NCI-H526 treated with DMSO at 0.1 percent for 48 hours (cell line): ENCODE measurements around the gene IL2RG.

Source experiments
- DNase-seq: peaks from one replicate; lab custom pipeline; 2025; lab: John Stamatoyannopoulos, UW

Gene IL2RG

DNA sequence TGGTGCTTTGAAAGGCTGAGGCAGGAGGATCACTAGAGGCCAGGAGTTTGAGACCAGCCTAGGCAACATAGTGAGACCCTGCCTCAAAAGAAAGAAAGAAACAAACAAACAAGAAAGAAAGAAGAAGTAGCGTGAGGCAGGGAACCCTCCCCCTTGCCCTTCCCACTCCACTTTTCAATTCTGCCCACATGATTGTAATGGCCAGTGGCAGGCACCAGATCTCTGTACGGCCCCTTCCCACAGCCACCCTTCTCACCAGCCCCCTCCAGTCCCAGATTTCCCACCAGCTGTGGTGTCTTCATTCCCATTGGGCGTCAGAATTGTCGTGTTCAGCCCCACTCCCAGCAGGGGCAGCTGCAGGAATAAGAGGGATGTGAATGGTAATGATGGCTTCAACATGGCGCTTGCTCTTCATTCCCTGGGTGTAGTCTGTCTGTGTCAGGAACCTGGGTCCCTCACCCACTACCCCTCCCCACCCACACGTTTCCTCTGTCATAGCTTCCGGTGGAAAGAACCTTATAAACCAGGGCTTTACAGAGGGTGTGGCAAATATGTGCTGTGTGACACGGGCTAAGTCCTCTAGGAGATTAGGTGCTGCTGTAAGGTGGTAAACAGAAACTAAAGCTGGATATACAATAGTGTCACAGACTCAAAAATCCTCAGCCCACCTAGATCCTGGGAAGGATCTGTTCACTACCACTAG, at the start of gene IL2RG:
IL2RG (minus strand) TSS at position 437 of the 703 bp plus-strand sequence; CDS start at position 399, 38 bp downstream.
- no peak for DNase-seq

DNA sequence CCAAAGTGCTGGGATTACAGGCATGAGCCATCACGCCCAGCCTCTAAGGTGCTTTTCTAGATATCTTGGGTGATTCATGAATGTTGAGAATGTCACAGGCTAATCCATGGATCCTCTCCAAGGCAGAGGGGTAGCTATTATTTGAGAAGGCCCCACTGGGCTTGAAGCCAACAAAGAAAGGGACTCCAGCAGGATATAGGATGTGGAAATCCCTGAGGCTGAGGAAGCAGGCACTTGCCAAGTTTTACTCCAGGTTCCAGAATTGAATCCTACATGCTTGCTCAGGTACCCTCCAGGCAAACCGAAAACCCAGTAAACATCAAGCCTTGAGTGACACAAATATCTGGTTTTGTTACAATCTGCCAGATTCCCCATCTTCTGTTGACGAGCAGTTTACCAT, 49.1 kb upstream of the IL2RG start:
- no peak for DNase-seq

DNA sequence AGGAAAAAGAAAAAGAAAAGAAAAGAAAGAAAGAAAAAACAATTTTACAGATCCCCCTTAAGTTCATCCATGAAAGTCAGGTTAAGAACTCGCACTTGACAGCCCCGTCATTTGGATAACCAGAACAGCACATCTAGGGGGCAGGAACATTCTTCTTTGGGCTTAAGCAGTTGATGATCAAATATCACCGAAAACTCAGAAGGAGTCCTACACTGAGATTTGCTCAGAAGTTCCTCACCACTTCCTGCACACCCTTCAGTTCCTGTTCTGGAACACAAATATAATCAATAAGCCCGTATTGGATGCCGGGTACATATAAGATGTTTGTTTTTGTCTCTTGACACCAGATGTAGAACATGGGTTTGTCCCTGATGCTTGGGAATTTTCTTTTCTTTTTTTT, 48.0 kb upstream of the IL2RG start:
- no peak for DNase-seq

DNA sequence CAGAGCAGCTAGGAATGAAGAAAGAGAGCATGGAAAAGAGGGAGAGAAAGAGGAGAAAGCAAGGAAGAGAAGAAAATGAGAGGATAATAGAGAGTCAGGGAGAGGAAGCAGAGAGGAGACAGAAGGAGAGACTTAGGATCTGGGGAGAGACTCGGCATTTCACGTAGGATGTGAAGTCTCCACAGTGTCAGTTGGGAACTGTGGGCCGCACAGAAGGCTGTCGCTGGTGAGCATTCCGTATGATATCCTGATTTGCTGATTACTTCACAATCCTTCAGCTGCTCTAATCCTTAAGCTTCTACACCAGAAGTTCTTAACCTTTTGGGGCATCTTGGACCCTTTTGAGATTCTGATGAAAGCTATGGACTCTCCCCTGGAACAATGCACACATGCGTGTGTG, 47.2 kb upstream of the IL2RG start:
- no peak for DNase-seq

DNA sequence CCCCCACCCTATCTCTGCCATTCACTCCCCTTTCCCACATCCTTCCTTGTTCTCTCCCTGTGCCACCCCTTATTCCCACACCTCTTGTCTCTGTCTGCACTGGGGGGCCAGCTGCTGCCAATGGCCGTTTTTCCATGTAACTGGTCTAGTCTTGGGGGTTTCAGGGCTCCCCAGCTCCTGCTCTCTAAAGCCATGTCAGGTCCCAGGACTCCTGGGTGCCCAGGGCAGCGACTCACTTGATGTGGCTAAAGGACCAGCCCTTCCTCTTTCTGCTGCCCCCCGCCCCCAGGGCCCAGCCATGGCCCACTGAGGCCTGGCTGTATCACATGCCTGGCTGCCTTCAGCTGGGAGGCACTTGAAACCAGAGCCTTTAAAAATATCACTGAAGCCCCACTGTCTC, 43.3 kb upstream of the IL2RG start:
- no peak for DNase-seq

DNA sequence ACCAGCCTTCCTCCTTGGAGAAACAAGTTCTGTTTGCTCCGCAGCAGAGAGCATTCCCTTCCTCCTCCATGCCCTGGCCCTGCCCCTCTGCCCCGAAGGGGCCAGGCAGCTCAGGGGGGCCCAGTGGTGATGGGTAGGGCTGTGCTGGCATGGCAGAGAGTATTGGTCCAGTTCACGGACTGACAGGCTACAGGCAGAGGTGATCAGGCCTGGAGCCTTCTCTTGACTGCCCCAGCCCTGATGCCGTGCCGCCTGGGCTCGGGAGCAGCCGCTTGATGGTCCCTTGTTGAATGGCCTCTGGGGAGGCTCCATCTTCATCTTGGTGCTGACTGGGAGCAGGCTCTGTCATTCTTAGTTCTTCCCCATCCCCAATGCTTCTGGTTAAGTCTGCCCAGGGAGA, 42.8 kb upstream of the IL2RG start:
- no peak for DNase-seq

DNA sequence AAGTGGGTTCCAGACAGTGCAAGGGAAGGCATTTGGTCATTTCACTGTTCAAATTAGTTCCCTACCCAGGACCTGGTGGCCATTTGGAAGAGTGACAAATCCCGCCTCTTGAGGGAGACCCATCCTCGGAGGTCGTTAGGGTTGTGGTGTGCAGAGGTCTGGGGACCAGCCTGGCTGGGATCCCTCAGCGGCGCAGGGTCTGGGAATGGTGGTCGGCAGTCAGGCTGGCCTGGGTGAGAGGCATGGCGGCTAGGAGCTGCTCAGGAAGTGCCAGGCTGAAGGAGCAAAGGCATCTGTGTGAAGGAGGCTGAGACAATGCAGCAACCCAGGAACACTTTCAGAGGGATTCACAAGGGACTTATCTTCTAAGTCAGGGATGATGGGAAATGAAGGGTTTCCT, 40.0 kb upstream of the IL2RG start:
- DNase-seq, result no peak

DNA sequence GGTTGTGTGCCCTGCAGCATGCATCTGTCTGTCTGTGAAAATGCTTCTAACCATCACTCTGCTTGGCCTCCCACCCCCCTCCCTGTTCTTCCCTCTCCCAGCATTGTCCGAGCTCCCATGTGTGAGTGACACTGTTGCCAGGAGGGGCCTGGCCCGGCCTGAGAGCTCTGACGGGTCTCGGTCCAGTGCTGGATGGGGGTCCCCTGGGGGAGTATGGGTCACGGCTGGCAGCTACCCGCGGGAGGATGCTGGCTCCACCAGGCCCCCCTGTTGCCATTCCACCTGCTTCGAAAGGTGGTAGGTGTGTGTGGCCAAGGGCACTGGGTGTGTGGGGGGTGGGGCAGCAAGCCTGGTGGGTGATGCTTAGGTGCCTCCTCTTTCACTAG, 36.9 kb upstream of the IL2RG start:
- DNase-seq, result no peak

DNA sequence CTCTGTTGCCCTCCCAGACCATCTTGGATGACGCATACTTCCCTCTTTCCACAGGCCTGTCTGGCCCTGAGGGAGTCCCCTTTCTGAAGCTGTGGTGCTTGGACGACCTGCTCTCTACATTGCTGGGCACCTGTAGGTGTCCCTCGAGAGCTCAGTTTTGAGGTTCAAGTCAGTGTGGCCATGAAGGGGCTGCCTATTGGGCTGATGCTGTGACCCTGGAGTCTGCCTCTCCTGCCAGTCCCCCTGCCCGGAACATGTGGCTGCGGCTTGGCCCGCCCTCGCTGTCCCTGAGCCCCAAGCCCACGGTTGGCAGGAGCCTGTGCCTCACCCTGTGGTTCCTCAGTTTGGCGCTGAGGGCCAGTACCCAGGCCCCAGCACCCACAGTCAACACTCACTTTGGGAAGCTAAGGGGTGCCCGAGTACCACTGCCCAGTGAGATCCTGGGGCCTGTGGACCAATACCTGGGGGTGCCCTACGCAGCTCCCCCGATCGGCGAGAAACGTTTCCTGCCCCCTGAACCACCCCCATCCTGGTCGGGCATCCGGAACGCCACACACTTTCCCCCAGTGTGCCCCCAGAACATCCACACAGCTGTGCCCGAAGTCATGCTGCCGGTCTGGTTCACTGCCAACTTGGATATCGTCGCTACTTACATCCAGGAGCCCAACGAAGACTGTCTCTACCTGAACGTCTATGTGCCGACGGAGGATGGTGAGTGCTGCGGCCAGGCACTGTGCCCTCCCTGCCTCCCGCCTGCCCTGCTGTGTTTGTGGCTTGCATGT, 36.3 kb upstream of the IL2RG start:
- DNase-seq, result no peak

DNA sequence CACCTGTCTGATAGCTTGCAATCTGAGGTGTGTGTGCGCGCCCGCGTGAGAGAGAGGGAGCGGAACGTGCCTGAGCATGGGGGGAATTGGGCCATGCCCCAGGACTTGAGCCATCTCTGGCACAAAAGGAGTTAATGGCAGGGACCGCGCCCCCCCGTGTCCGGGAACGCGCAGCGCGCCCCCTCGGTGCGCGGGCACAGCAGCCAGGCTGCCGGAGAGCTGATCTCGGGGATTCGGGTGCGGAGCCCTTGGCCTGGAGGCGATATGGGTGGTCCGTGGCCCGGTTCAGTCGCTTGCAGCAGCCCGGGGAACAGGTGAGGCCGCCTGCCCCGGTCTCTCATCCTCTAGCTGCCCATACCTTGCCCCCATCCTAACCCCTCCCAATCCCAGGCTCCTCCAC, 33.3 kb upstream of the IL2RG start, which contains the start of gene NLGN3:
NLGN3 (plus strand) TSS at position 191 of the 400 bp plus-strand sequence. CDS start 2,909 bp downstream, outside the sequence.
- no peak for DNase-seq

DNA sequence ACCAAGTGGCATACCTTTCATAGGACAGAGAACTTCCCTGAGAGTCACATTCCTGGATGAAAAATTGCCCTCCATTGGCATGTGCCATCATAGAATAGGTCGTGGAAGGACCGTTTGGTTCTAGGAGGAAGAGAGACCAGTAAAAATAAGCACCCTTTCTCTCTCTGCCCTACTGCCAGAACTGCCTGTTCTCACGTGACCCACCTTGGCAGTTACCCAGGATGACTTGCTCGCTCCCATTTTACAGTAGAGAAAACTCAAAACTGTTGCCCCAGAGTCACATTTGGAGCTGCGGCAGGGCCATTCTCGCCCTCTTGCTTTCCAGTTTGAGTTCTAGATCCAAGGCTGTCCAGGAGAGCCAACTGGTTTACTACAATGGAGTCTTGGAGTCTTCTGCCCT, 32.1 kb upstream of the IL2RG start:
- DNase-seq, result no peak

DNA sequence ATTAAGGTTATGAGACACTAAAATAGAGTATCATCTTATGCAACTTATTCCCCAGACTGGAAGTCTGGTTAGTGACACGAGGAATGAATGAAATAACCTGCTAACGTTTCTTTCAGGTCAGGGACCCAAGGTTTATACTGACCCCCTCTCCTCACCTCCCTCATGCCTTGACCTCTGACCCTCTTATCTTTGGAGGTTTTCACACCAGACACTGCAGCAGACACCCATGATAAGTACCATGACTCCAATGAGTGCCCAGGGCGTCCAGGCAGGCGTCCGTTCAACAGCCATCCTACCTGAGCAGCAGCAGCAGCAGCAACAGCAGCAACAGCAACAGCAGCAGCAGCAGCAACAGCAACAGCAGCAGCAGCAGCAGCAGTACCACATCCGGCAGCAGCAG, 29.1 kb upstream of the IL2RG start:
- DNase-seq, result no peak

DNA sequence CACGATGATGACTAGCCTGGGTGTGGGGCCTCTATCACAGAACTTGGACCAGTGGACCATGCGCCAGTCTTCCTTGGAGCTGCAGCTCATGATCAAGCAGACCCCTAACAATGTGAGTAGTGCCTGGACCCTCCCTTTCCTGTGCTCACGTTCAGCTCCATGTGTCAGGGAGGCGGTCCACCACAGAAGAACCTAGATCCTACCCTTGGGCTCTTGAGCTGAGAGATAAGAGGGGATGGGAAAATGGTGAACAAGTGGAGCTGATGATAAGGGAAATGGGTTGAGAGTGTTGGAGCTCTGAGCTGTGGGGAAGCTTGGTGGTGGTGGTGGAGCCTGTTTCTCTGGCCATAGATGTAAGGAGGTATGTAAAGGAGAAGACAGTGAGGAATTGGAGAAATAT, 20.1 kb upstream of the IL2RG start:
- DNase-seq, result no peak

DNA sequence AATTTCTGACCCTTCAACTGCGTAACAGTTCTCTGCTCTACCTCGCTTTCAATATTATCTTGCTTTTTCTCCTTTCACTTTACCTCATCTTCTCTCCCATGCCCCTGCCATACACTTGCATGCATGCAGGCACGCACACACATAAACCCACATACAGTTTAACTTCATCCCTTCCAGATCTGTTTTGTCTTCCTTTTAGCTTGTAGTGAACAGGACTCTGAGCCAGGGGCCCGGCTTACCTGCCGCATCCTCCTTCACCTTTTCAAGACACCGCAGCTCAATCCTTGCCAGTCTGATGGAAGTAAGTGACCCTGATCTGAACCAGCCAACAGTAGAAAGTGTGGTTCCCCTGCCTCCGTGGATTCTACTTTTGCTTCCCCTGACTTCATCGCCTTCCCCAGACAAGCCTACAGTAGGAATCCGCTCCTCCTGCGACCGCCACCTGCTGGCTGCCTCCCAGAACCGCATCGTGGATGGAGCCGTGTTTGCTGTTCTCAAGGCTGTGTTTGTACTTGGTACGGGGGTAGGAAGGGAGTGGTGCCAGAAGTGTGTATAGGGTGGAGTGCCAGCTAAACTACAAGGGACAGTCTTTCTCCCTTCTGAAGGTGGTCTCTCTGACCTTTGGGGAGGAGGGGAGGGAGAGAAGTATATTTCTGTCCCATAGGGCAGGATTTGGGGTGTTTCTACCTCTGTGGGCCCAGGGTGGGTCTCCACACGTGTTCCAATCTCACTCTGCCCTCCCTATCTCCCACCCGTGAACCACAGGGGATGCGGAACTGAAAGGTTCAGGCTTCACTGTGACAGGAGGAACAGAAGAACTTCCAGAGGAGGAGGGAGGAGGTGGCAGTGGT, 17.8 kb upstream of the IL2RG start:
- DNase-seq, result peak; percentile 12

DNA sequence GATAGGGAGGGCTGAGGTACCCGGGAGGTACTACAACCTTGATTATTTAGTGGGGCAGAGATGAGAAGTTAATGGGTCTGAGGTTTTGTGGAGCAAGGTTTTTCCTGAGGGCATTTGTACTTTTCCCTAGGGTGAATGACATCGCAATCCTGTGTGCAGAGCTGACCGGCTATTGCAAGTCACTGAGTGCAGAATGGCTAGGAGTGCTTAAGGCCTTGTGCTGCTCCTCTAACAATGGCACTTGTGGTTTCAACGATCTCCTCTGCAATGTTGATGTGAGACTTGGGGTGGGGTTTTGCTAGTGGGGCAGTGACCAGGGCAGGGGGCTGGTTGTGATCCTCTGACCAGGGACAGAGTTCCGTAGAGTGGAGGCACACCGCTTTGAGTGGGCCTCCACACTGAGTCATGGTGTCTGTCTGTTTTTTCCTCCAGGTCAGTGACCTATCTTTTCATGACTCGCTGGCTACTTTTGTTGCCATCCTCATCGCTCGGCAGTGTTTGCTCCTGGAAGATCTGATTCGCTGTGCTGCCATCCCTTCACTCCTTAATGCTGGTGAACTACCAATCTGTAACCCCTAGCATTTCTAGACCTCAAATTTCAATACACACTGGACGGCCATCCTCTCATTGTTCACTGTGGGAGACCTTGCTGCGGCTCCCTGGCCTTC, 16.9 kb upstream of the IL2RG start:
- no peak for DNase-seq

DNA sequence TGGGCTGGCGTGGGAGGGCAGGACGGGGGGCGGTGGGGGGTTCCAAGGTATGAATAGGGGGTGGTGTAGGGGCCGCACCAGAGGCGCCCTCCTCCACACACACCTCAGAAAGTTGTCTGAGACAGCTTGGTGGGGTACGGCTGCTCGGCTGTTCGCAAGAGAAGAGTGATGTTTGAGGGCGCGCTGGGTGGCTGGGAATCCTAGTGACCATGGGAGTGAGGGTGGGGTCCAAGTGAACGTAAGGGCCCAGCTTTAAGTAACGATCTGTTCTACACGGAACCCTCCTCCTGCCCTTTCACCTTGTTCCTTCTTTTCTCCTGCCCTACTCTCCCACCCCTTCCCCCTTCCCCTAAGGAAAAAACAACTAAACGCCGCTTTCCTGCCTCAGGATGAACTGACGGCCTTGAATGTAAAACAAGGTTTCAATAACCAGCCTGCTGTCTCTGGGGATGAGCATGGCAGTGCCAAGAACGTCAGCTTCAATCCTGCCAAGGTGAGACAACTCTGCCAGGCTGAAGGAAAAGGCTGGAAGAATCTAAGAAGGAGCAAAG, 7.7 kb upstream of the IL2RG start:
- no peak for DNase-seq

DNA sequence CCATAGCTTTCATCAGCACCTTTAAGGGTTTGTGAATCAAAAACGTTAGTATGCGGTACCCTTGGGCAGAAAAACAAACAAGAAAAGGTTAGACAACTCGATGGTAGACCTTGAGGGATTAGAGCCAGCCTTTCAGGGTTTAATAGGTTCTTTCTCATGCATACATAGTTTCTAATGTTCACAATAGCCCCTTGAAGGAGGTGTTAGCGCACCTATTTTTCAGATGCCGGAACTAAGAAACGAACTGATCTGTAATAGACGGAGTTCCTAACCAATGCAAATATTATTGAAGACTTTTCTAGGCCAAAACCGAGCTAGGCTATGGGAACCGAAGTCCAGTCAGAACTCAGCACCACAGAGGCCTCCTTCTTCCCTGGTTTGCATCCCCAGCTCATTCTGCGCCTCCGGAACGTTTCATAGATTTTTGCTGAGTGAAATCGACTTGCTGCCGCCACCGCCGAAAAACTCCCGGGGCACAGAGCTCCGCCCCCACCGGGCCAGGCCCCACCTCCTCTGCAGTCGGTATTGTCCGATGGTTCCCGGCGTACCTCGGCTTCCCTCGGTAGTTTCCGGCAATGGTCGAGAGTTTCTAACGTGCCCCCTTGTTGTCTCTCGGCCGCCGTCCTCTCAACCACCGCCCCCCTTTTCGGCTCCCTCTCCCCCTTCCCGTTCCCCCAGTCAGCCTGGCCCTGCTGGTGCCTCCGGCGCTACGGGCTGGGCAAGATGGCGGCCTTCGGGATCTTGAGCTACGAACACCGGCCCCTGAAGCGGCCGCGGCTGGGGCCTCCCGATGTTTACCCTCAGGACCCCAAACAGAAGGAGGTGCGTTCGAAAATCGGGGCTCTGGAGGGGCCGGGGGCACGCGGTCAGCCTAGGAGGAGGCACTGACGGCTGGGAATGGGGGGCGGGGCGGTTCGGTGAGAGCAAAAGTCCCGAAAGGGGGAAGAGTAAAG, 6.9 kb upstream of the IL2RG start, which contains the start of gene MED12:
MED12 (plus strand) TSS at position 565 of the 953 bp plus-strand sequence; CDS start at position 724, 159 bp downstream.
- peak; percentile 47 for DNase-seq

DNA sequence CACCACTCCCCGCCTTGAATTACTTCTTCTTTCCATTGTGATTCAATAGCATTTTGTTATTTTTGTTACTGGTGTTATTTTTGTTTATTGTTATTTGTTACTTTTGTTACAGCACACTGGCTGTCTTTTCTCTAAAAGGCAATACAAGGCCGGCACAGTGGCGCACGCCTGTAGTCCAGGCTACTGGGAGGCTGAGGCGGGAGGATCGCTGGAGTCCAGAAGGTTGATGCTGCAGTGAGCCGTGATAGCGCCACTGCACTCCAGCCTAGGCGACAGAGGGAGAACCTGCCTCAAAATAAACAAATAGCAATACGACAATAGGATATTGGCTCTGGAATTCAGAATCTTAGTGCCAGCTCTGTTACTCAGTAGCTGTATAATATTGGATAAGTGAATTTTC, 6.0 kb upstream of the IL2RG start:
- DNase-seq, result no peak

DNA sequence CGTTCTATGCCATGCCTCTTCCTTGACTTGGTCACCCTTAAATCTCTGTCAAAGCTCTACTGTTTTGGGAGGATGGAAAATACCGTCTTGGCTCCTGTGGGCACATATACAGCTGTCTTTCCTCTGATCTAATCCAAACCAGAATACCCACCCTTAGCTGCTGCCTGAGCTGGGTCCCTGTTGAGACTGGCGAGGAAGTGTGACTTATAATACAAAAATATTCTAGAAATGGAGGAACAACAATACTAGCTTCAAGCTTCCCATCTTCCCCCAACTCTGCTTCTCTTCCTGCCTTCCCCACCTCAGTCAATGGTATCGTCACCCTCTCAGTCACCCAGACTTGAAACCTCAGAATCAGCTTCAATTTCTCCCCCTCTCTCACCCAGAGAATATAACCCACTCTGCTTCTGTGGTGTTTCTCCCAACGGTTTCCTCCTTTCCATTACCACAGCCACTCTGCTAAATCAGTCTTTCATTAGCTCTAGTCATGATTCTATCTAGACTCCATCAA, 599 bp upstream of the IL2RG start:
- DNase-seq, result no peak

DNA sequence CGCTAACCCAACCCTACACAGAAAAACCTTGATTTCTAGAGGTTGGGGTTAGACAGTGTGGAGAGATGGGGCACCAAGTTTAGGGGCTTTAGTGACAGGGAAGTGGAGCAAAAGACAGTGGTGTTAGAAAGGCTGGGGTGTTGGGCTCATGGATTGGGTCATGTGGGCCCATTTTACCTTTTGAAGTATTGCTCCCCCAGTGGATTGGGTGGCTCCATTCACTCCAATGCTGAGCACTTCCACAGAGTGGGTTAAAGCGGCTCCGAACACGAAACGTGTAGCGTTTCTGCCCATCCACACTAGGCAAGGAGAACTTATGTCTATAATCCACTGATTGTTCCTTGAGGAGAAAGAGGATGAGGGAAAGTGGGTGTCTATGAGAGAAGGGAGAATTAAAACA, 2.3 kb downstream of the IL2RG start:
- no peak for DNase-seq
